Transverse colon (tissue), 3 donors: ENCODE measurements around the gene ACRV1.

Source experiments
- POLR2A ChIP-seq: fragments of 450-650 bp; IDR thresholded peaks from one replicate; pipeline ENCODE4 v1.6.1; 2016; ENCODE audit warnings: antibody characterized with exemption, mild to moderate bottlenecking, moderate library complexity
- POLR2AphosphoS5 ChIP-seq, 3 donors: sonication (generic); formaldehyde crosslinking; IDR thresholded peaks; one replicate each; pipeline ENCODE4 v1.6.1; 2016; ENCODE audit warnings: antibody characterized with exemption in 3 of 3

DNA sequence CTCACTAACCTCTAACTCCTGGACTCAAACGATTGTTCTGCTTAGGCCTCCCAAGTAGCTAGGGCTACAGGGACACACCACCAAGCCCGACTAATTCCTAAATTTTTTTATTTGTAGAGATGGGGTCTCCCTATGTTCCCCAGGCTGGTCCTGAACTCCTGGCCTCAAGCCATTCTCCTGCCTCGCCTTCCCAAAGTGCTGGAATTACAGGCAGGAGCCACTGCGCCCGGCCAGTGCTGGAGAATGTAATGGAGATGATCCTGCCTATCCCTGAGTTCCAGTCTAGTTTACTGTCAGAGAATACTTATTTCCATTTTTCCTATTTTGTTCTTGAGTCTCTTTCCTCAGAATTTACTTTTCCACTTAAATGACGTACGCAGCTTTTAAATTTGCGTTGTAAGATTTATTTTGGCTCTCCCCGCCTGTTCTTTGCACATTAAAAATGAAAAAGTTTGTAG is 55.9 kb downstream of the ACRV1 start, which contains the start of gene CHEK1:
- TF ChIP-seq POLR2AphosphoS5 (IDR thresholded peaks at IDR 0.05) (no peak), POLR2A (no peak)
